GM23338 (cell line): ENCODE data around the gene RABL2A.

Experiments used
- CTCF ChIP-seq, 2 experiments: fragments of 200-600 bp in 1 of 2; sonication (generic) in 1 of 2; conservative IDR thresholded peaks; 2 replicates each; pipeline versions ENCODE4 v1.5.1 to v1.6.1; 2016 to 2017; ENCODE audit warnings: antibody characterized with exemption in 2 of 2, low read depth in 2 of 2, mild to moderate bottlenecking in 2 of 2, moderate library complexity in 1 of 2
- EZH2phosphoT487 ChIP-seq: fragments of 200-600 bp; sonication (generic); IDR thresholded peaks from one replicate; pipeline ENCODE4 v1.8.1; 2018; ENCODE audit warnings: antibody characterized with exemption; ENCODE audit not compliant: unreplicated experiment
- REST ChIP-seq: IDR thresholded peaks from one replicate; pipeline ENCODE4 v1.6.1; 2018; ENCODE audit warnings: antibody characterized with exemption; ENCODE audit not compliant: unreplicated experiment
- STAT1 ChIP-seq: IDR thresholded peaks from one replicate; pipeline ENCODE4 v1.6.1; 2016; ENCODE audit warnings: antibody characterized with exemption; ENCODE audit not compliant: unreplicated experiment

GRCh38 chr2:113679457-113679856 lies 52.4 kb downstream of the RABL2A start:
- no peak for TF ChIP-seq CTCF (conservative IDR thresholded peaks at IDR 0.05; ENCODE audit: low read depth in 2 of 2)
- TF ChIP-seq REST, result no peak
- no peak for TF ChIP-seq EZH2phosphoT487
- TF ChIP-seq STAT1, result no peak
